Raji (cell line): ENCODE data around the gene SERPINB8.

Experiments used
- POLR2A ChIP-seq: IDR thresholded peaks from 2 replicates; pipeline ENCODE4 v1.6.1; 2011; ENCODE audit warnings: low read depth, low read length, control low read depth; ENCODE audit not compliant: insufficient read depth

SERPINB8 gene

DNA sequence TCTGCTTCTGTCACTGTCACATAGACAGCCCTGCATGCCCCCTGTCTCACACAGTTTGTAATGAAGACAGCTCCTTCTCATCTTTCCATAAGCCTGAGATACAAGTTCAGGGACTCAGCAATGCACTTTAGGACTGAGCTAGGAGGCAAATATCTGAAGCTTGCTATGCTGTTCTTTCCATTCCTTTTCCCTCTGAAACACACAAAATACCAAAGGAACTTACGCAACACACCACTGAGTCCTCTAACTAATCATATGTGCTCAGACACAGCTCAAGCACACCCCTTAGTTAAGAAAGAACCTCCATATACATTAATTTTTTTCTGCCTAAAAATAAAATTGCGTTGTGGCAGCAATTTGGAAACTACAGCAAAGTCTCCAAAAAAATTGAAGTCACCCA is 17.9 kb downstream of the SERPINB8 start:
- no peak for TF ChIP-seq POLR2A

GRCh38 chr18:63992751-63993150 is 22.9 kb downstream of the SERPINB8 start:
- no peak for TF ChIP-seq POLR2A

GRCh38 chr18:63994783-63995399 is 25.0 kb downstream of the SERPINB8 start:
- TF ChIP-seq POLR2A = no peak

- TF ChIP-seq POLR2A = no peak
These were observed 27.2 kb downstream of the SERPINB8 start for GRCh38 chr18:63997041-63997440.

GRCh38 chr18:63997606-63998005 is 27.7 kb downstream of the SERPINB8 start:
- TF ChIP-seq POLR2A = no peak

GRCh38 chr18:63999871-64000270 is 30.0 kb downstream of the SERPINB8 start:
- TF ChIP-seq POLR2A = no peak

GRCh38 chr18:64002581-64002980 is 32.7 kb downstream of the SERPINB8 start:
- no peak for TF ChIP-seq POLR2A

- no peak for TF ChIP-seq POLR2A
These were observed 39.4 kb downstream of the SERPINB8 start for GRCh38 chr18:64009305-64009704.

DNA sequence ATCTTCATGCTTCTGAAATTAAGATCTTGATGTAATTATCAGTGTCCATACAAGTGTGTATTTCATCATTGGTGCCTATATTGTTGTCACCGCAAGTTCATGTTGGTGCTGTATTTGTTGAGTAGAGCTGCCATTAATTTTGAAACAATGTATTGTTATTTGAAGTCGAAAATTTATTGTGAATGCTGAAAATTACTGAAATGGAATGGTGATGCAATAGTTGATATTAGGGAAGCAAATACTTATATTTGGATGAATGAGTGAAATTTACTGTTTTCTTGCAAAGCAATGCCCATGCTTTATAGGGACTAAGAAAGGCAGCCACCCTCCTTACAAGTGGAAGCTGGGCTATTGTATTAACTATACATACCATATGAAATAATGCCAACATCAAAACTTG is 41.6 kb downstream of the SERPINB8 start:
- no peak for TF ChIP-seq POLR2A

- TF ChIP-seq POLR2A = no peak
These were observed 48.0 kb downstream of the SERPINB8 start for GRCh38 chr18:64017870-64018269.

DNA sequence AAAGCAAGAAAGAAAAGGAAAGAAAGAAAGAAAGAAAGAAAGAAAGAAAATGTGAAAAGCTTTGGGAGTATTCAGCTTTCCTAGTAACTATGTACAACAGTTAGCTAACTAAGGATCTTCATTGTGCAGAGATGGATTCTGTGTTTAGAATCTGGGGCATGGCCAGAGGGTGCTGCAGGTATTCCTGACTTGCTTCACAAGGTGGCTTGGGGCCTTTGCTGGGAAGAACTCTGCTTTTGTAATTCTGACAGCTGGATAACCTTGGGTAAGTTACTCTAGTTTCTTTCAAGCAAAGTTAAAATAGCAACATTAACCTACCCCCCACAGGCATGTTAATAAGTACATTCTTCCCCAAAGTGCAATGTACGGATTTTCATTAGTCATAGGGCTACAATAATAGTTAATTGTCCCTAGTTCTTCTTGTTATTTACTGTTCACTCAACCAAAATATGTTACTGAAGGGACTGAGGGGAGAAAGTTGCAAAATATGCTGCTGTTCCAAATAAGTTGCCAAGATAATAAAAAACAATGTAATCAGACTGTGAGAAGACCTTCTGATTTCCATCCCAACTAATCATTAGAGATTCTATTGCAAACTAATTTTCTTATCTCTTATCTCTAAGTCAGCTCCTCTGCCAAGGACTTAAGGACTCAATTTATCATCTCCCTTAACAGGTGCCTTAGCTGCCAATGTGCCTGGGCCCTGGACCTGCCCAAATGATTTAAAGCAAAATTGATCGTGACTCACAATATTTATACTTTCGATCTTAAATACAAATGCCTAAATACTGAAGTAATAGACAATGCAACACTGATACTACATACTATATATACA is 50.3 kb downstream of the SERPINB8 start:
- no peak for TF ChIP-seq POLR2A

- no peak for TF ChIP-seq POLR2A
These were observed 56.5 kb downstream of the SERPINB8 start for GRCh38 chr18:64026350-64026749.

- no peak for TF ChIP-seq POLR2A
These were observed 58.2 kb downstream of the SERPINB8 start for GRCh38 chr18:64027931-64028695.

- no peak for TF ChIP-seq POLR2A
These were observed 59.2 kb downstream of the SERPINB8 start for GRCh38 chr18:64029096-64029495.

DNA sequence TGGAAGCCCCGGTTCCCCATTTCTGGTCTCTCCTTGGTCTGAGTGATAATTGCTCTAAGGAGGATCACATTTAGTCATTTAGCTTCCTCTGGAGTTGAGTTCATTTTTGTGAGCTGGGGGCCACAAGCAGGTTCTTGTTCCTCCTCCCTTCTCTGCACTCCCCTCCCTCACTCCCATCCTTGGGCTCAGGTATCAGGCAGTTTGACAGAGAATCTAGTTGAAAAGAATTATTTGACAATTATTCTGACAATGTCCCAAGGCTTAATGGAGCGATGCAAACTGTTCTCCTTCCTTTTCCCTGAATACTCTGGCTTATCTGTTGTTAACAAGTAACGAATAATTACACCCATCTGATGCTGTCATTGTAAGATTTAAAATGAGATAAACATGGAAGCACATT is 61.5 kb downstream of the SERPINB8 start:
- TF ChIP-seq POLR2A = no peak

DNA sequence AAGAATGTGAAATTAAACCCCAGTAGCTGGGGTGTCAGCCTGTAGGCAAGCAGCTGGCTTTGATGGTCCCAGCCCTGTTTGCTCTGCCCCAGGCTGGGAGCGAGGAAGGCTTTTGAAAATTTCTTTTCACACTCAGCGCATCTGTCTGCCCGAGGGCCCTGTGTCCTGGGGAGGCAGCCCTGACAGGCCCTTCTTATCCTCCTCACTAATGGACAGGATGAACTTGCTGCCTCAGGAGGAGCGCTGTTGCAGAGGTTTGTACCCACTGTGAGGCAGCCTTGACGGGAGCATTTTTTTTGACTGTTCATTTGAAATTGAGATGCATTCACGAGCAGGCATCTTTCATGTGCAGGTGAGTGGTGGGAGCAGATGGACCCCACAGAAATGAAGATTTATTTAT is 62.4 kb downstream of the SERPINB8 start:
- TF ChIP-seq POLR2A = no peak
